Natural killer cell (primary cell): ENCODE data around the gene AGRP. TPM values are rescaled to one million over a fixed set of nuclear protein-coding genes. Genes with fewer than 3 reads are reported as not detected.

ENCODE experiments used
- ATAC-seq, 3 donors: fragments of 150-1000 bp in 2 of 3; fragments of 200-7000 bp in 1 of 3; cut with Tn5 transposase; 1 replicate in 1 of 3; 2 replicates in 2 of 3; pipeline ENCODE4 v1.10.0; 2021; ENCODE audit warnings: mild to moderate bottlenecking in 2 of 3, moderate library complexity in 2 of 3
- DNase-seq, 2 donors: peaks; one replicate each; pipeline versions ENCODE4 v3.0.0 to v3.0.0-alpha.2; 2013 to 2021; ENCODE audit warnings: mixed read lengths in 1 of 2
- H3K27ac ChIP-seq: one replicate; pipeline ENCODE4 v1.5.1; 2013; ENCODE audit warnings: mild to moderate bottlenecking, low read length
- H3K27me3 ChIP-seq: one replicate; pipeline ENCODE4 v1.6.1; 2013; ENCODE audit warnings: low read length; ENCODE audit not compliant: control insufficient read depth, insufficient read depth
- H3K36me3 ChIP-seq: one replicate; pipeline ENCODE4 v1.6.1; 2013; ENCODE audit warnings: low read length; ENCODE audit not compliant: control insufficient read depth, insufficient read depth
- H3K4me1 ChIP-seq: one replicate; pipeline ENCODE4 v1.6.1; 2013; ENCODE audit warnings: low read length; ENCODE audit not compliant: control insufficient read depth, insufficient read depth
- H3K4me3 ChIP-seq: one replicate; pipeline ENCODE4 v1.5.1; 2013; ENCODE audit warnings: low read length
- H3K9me3 ChIP-seq: one replicate; pipeline ENCODE4 v1.6.1; 2013; ENCODE audit warnings: low read length; ENCODE audit not compliant: control insufficient read depth, insufficient read depth
- H3K27ac Mint-ChIP-seq, 2 donors: one replicate each; pipeline ENCODE4 v1.8.0; 2022; ENCODE audit warnings: mild to moderate bottlenecking in 2 of 2, mixed read lengths in 2 of 2, moderate library complexity in 1 of 2
- H3K27me3 Mint-ChIP-seq, 2 donors: one replicate each; pipeline ENCODE4 v1.8.0; 2022; ENCODE audit warnings: low read depth in 2 of 2, mixed read lengths in 2 of 2
- H3K36me3 Mint-ChIP-seq: one replicate; pipeline ENCODE4 v1.8.0; 2022; ENCODE audit warnings: mixed read lengths
- H3K4me1 Mint-ChIP-seq, 2 donors: one replicate each; pipeline ENCODE4 v1.8.0; 2022; ENCODE audit warnings: mixed read lengths in 2 of 2
- H3K4me3 Mint-ChIP-seq: one replicate; pipeline ENCODE4 v1.8.0; 2022; ENCODE audit warnings: mild to moderate bottlenecking, moderate library complexity, mixed read lengths
- H3K9me3 Mint-ChIP-seq, 2 donors: one replicate each; pipeline ENCODE4 v1.8.0; 2022; ENCODE audit warnings: mixed read lengths in 2 of 2
- CTCF ChIP-seq: fragments of 200-600 bp; IDR thresholded peaks from one replicate; pipeline ENCODE4 v1.8.0; 2022; ENCODE audit warnings: antibody characterized with exemption
- WGBS: methylation state at CpG from one replicate; pipeline ENCODE4 v1.1.7; 2013; ENCODE audit warnings: missing lambda C conversion rate; ENCODE audit not compliant: insufficient coverage; 5-methylcytosine and 5-hydroxymethylcytosine counted together
- intact Hi-C: fragments of 100-400 bp; cut with micrococcal nuclease; formaldehyde crosslinking; loops from one replicate; pipeline ENCODE4 v1.14.2; 2022
- total RNA-seq, 4 donors: library from RNA; stranded (reverse); fragments of 120-200 nt in 1 of 4; gene quantifications; one replicate each; pipeline versions ENCODE4 v1.2.3 to v1.2.4, GENCODE V29; 2013 to 2022

AGRP gene
- total RNA-seq, 3 donors from 2014 or later (not counting 1 experiment from before 2014, with no cell fraction given): 0.50 TPM; not detected in 2

GRCh38 chr16:67483731-67484525 lies 581 bp upstream of the AGRP start:
- TF ChIP-seq CTCF: no peak
- no peak overlapping the region for H3K27ac ChIP-seq
- Mint-ChIP-seq H3K9me3 (no peaks in the 10 kb centered on the region), H3K27me3 (no peaks in the 10 kb centered on the region), H3K4me1 (peaks cover 21 to 36% of the 10 kb centered on the region in 2 donors), H3K27ac (no peak overlapping the region), H3K4me3 (no peak overlapping the region), H3K36me3 (no peaks in the 10 kb centered on the region)
- ATAC-seq (no peak), DNase-seq (no peak)
- H3K4me1 ChIP-seq: peaks cover 39% of the 10 kb centered on the region
- no peak overlapping the region for H3K4me3 ChIP-seq
- 90% methylated on average over 12 of the region's 12 CpGs for WGBS
- no peaks in the 10 kb centered on the region for H3K27me3 ChIP-seq
- H3K36me3 ChIP-seq: peaks cover 9% of the 10 kb centered on the region
- H3K9me3 ChIP-seq: no peaks in the 10 kb centered on the region
- intact Hi-C loops: loop anchor here (5.0 kb wide), 2 partner anchors 38 to 453 kb away; partner anchors contain the start of gene PSMB10

- H3K4me3 ChIP-seq: peak overlapping the region; percentile 87
- H3K4me1 Mint-ChIP-seq: peaks cover 32 to 52% of the 10 kb centered on the region in 2 donors
- peak overlapping the region; percentile 77 for H3K27ac ChIP-seq
- H3K27ac Mint-ChIP-seq: peak overlapping the region; percentile 100
- peak overlapping the region; percentile 100 for H3K4me3 Mint-ChIP-seq
- no peaks in the 10 kb centered on the region for H3K9me3 Mint-ChIP-seq
- no peak for TF ChIP-seq CTCF
- no peaks in the 10 kb centered on the region for H3K9me3 ChIP-seq
- H3K27me3 Mint-ChIP-seq: no peaks in the 10 kb centered on the region
- ATAC-seq: no peak
- intact Hi-C loops: loop anchor here (5.0 kb wide), 2 partner anchors 40 to 455 kb away; partner anchors contain the start of gene PSMB10
- H3K36me3 Mint-ChIP-seq: no peaks in the 10 kb centered on the region
- H3K36me3 ChIP-seq: peaks cover 9% of the 10 kb centered on the region
- H3K27me3 ChIP-seq: no peaks in the 10 kb centered on the region
- 66% methylated on average over 22 of the region's 25 CpGs for WGBS
- H3K4me1 ChIP-seq: peaks cover 42% of the 10 kb centered on the region
- no peak for DNase-seq
Observed at GRCh38 chr16:67482233-67482924, 968 bp downstream of the AGRP start.

- no peak for TF ChIP-seq CTCF
- peak overlapping the region; percentile 100 for H3K4me3 Mint-ChIP-seq
- Histone ChIP-seq H3K27ac (peak overlapping the region; percentile 77), H3K4me1 (peaks cover 42% of the 10 kb centered on the region), H3K4me3 (peak overlapping the region; percentile 87), H3K9me3 (no peaks in the 10 kb centered on the region), H3K27me3 (no peaks in the 10 kb centered on the region), H3K36me3 (peaks cover 9% of the 10 kb centered on the region)
- WGBS: under 1% methylated on average over 15 of the region's 17 CpGs
- peaks cover 32 to 55% of the 10 kb centered on the region in 2 donors for H3K4me1 Mint-ChIP-seq
- H3K27me3 Mint-ChIP-seq: no peaks in the 10 kb centered on the region
- ATAC-seq: peak in 2 of 3 donors; percentile 4
- no peaks in the 10 kb centered on the region for H3K36me3 Mint-ChIP-seq
- intact Hi-C loops: loop anchor here (1.0 to 5.0 kb wide), 4 partner anchors 13 to 456 kb away; partner anchors contain the start of genes CTCF and PSMB10
- no peaks in the 10 kb centered on the region for H3K9me3 Mint-ChIP-seq
- peak in 1 of 2 donors; percentile 70 for DNase-seq
- peak overlapping the region; percentile 100 for H3K27ac Mint-ChIP-seq
Observed at GRCh38 chr16:67481561-67482232, 1.6 kb downstream of the AGRP start.
